ENCODE data around the gene PLPP3. TPM values are rescaled to one million over a fixed set of nuclear protein-coding genes. Genes with fewer than 3 reads are reported as not detected.

PLPP3 gene
- polyA plus RNA-seq, 1 of the 3 experiments (the other 2 are of a cell fraction): 32.2 TPM

DNA sequence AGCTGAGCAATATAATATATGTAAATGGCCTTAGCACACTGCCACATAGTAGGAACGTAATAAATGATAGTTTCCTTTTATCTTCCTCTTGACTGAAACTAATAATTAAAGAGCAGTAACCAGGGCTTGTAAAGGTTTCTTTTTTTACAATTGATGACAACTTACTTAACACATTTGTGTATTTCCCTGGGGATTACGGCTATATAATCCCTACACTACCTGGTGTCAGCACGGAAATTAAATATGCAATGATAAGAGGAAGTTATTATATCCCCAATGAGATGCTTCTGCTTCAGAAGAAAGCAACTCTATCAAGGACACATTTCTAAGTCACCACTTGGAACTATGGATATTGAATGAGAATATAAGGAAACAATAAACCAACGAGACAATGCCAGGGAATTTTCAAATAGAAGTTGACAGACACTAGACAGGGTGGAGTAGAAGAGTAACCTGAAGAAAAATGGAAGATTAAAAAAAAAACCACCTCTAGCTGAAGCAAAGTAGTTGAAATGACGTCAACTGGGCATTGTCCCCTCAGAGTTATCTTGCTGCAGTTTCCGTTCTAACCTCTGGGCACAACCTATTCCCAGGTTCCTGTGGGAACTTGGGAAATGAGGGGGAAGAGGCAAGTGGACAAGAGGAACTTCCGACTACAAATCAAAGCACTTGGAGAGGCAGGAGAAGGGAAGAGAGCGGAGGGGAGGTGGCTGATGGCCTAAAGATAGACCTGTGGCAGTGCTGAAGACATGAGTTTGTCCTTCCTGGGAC is 66.5 kb downstream of the PLPP3 start:
- ChIA-PET CTCF (no interaction called here), POLR2A (no interaction called here)
- Histone ChIP-seq H3K4me2 (no peak overlapping the region), H3K9me2 (no peaks in the 10 kb centered on the region), H3F3A (replicated peaks; ENCODE audit: insufficient read depth) (no peaks in the 10 kb centered on the region), H3K27me3 (ENCODE audit: insufficient read depth) (no peaks in the 10 kb centered on the region), H4K20me1 (ENCODE audit: insufficient read depth) (no peaks in the 10 kb centered on the region), H3K9me3 (no peaks in the 10 kb centered on the region), H3K9ac (no peak overlapping the region), H3K4me1 (ENCODE audit: control insufficient read depth in 1 of 2, insufficient read depth in 2 of 2, low read depth in 1 of 2, low read length in 1 of 2) (peaks cover 0 to 61% of the 10 kb centered on the region in 2 experiments; a peak in 2 of 4 replicates), H2AFZ (ENCODE audit: low read depth) (no peak overlapping the region), H3K4me3 (ENCODE audit: low read depth in 2 of 2, low read length in 1 of 2) (no peak overlapping the region), H3K79me2 (ENCODE audit: insufficient read depth) (no peaks in the 10 kb centered on the region), H3K27ac (ENCODE audit: low read depth in 2 of 2, low read length in 1 of 2) (0 out of 4 replicates have a peak overlapping the region, but pooled peaks of 1 of the 2 experiments have one; percentile 11), H3K36me3 (replicated peaks in 1 of 2; ENCODE audit: control insufficient read depth in 1 of 2, insufficient read depth in 2 of 2, low read length in 1 of 2) (peaks cover 12 to 90% of the 10 kb centered on the region in 2 experiments)
- 93% methylated on average over 8 of the region's 8 CpGs for WGBS (ENCODE audit: low lambda C conversion rate)
- no peak for DNase-seq
- TF ChIP-seq, protein P1, sequence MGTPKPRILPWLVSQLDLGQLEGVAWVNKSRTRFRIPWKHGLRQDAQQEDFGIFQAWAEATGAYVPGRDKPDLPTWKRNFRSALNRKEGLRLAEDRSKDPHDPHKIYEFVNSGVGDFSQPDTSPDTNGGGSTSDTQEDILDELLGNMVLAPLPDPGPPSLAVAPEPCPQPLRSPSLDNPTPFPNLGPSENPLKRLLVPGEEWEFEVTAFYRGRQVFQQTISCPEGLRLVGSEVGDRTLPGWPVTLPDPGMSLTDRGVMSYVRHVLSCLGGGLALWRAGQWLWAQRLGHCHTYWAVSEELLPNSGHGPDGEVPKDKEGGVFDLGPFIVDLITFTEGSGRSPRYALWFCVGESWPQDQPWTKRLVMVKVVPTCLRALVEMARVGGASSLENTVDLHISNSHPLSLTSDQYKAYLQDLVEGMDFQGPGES (IDR thresholded peaks at IDR 0.05; ENCODE audit: low read depth, low read length): no peak
- TF ChIP-seq, protein P2, sequence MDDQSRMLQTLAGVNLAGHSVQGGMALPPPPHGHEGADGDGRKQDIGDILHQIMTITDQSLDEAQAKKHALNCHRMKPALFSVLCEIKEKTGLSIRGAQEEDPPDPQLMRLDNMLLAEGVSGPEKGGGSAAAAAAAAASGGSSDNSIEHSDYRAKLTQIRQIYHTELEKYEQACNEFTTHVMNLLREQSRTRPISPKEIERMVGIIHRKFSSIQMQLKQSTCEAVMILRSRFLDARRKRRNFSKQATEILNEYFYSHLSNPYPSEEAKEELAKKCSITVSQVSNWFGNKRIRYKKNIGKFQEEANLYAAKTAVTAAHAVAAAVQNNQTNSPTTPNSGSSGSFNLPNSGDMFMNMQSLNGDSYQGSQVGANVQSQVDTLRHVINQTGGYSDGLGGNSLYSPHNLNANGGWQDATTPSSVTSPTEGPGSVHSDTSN (IDR thresholded peaks at IDR 0.05): no peak
- TF ChIP-seq RXRA (IDR thresholded peaks at IDR 0.05; ENCODE audit: borderline replicate concordance, low read depth): no peak
- no peak for TF ChIP-seq JUND (IDR thresholded peaks at IDR 0.05)
- TF ChIP-seq, protein P3, sequence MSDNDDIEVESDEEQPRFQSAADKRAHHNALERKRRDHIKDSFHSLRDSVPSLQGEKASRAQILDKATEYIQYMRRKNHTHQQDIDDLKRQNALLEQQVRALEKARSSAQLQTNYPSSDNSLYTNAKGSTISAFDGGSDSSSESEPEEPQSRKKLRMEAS (IDR thresholded peaks at IDR 0.05; ENCODE audit: low read depth): no peak
- no peak for TF ChIP-seq NRF1 (IDR thresholded peaks at IDR 0.05; ENCODE audit: low read depth, low read length)
- no peak for TF ChIP-seq MXI1 (IDR thresholded peaks at IDR 0.05; ENCODE audit: low read depth, low read length)

GRCh38 chr1:56511766-56512165 is 67.6 kb downstream of the PLPP3 start:
- Histone ChIP-seq H3K4me1 (ENCODE audit: control insufficient read depth in 1 of 2, insufficient read depth in 2 of 2, low read depth in 1 of 2, low read length in 1 of 2) (peaks cover 0 to 61% of the 10 kb centered on the region in 2 experiments; a peak in 2 of 4 replicates), H4K20me1 (ENCODE audit: insufficient read depth) (no peaks in the 10 kb centered on the region)
- WGBS (ENCODE audit: low lambda C conversion rate): 94% methylated on average over 8 of the region's 8 CpGs

More at GRCh38 chr1:56511766-56512165, 67.6 kb downstream of the PLPP3 start:
- no peaks in the 10 kb centered on the region for H3F3A ChIP-seq (replicated peaks; ENCODE audit: insufficient read depth)
- peaks cover 16 to 90% of the 10 kb centered on the region in 2 experiments for H3K36me3 ChIP-seq (replicated peaks in 1 of 2; ENCODE audit: control insufficient read depth in 1 of 2, insufficient read depth in 2 of 2, low read length in 1 of 2)
- no peak overlapping the region for H3K9ac ChIP-seq
- H3K9me2 ChIP-seq: no peaks in the 10 kb centered on the region
- ChIA-PET POLR2A (no interaction called here), CTCF (no interaction called here)
- peak overlapping the region in 1 of 2 experiments; percentile 40; a peak in 1 of 4 replicates for H3K27ac ChIP-seq (ENCODE audit: low read depth in 2 of 2, low read length in 1 of 2)
- H3K4me3 ChIP-seq (ENCODE audit: low read depth in 2 of 2, low read length in 1 of 2): no peak overlapping the region
- no peak overlapping the region for H2AFZ ChIP-seq (ENCODE audit: low read depth)
- no peaks in the 10 kb centered on the region for H3K27me3 ChIP-seq (ENCODE audit: insufficient read depth)
- no peak for DNase-seq
- TF ChIP-seq, protein P1 (IDR thresholded peaks at IDR 0.05; ENCODE audit: low read depth, low read length): no peak
- no peak overlapping the region for H3K4me2 ChIP-seq
- no peaks in the 10 kb centered on the region for H3K9me3 ChIP-seq
- no peaks in the 10 kb centered on the region for H3K79me2 ChIP-seq (ENCODE audit: insufficient read depth)

All from SK-N-SH (cell line).